ENCODE data around the gene NFIC.

The NFIC gene

DNA sequence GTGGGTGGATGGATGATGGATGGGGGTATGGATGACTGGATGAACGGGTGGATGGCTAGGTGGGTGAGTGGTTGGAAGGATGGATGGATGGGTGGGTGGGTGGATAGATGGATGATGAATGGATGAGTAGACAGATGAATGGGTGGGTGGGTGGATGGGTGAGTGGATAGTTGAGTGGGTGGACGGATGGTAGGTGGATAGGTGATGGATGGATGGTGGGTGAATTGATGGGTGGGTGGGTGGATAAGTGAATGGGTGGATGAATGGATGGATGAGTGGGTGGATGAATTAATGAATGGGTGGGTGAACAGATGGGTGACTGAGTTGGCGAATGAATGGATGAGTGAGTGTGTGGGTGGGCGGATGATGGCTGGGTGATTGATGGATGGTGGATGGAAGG is 109.1 kb downstream of the NFIC start:
- TF ChIP-seq TEAD4 (IDR thresholded peaks at IDR 0.05) = no peak
- TF ChIP-seq EGR1 (IDR thresholded peaks at IDR 0.05) = no peak
- TF ChIP-seq CEBPB (IDR thresholded peaks at IDR 0.05) = no peak
- TF ChIP-seq ZBTB7A (IDR thresholded peaks at IDR 0.05; ENCODE audit: low read depth) = no peak
- no peak for TF ChIP-seq FOXM1 (IDR thresholded peaks at IDR 0.05; ENCODE audit: borderline replicate concordance, low read depth)
- TF ChIP-seq TAF1 (IDR thresholded peaks at IDR 0.05; ENCODE audit: low read depth) = no peak
- no peak for TF ChIP-seq MAX (IDR thresholded peaks at IDR 0.05)

DNA sequence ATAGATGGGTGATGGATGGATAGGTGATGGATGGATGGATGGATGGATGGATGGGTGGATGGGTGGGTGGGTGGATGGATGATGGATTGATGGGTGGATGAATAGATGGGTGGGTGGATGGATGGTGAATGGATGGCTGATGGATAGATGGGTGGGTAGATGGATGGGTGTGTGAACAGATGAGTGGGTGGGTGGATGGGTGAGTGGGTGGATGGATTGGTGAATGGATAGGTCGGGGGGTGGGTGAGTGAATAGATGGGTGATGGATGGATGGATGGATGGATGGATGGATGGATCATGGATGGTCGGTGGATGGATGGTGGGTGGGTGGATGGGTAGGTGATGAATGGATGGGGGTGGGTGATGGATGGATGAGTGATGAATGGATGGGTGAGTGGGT is 110.4 kb downstream of the NFIC start:
- TF ChIP-seq, protein P1, sequence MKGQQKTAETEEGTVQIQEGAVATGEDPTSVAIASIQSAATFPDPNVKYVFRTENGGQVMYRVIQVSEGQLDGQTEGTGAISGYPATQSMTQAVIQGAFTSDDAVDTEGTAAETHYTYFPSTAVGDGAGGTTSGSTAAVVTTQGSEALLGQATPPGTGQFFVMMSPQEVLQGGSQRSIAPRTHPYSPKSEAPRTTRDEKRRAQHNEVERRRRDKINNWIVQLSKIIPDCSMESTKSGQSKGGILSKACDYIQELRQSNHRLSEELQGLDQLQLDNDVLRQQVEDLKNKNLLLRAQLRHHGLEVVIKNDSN (IDR thresholded peaks at IDR 0.05) = no peak
- no peak for TF ChIP-seq YY1 (IDR thresholded peaks at IDR 0.05; ENCODE audit: low read depth)

DNA sequence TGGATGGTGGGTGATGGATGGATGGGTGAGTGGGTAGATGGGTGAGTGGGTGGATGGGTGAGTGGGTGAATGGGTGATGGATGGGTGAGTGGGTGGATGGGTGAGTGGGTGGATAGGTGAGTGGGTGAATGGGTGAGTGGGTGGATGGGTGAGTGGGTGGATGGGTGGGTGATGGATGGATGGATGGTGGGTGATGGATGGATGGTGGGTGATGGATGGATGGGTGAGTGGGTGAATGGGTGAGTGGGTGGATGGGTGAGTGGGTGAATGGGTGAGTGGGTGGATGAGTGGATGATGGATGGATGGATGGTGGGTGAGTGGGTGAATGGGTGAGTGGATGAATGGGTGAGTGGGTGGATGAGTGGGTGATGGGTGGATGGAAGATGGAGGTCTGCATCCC is 111.1 kb downstream of the NFIC start:
- TF ChIP-seq YY1 (IDR thresholded peaks at IDR 0.05; ENCODE audit: low read depth) = no peak
- no peak for TF ChIP-seq EGR1 (IDR thresholded peaks at IDR 0.05)
- no peak for TF ChIP-seq RAD21 (IDR thresholded peaks at IDR 0.05; ENCODE audit: low read depth)
- no peak for TF ChIP-seq CREB1 (IDR thresholded peaks at IDR 0.05; ENCODE audit: low read depth)
- no peak for TF ChIP-seq CEBPB (IDR thresholded peaks at IDR 0.05)
- TF ChIP-seq EP300 (IDR thresholded peaks at IDR 0.05; ENCODE audit: borderline replicate concordance) = no peak
- TF ChIP-seq, protein P2, sequence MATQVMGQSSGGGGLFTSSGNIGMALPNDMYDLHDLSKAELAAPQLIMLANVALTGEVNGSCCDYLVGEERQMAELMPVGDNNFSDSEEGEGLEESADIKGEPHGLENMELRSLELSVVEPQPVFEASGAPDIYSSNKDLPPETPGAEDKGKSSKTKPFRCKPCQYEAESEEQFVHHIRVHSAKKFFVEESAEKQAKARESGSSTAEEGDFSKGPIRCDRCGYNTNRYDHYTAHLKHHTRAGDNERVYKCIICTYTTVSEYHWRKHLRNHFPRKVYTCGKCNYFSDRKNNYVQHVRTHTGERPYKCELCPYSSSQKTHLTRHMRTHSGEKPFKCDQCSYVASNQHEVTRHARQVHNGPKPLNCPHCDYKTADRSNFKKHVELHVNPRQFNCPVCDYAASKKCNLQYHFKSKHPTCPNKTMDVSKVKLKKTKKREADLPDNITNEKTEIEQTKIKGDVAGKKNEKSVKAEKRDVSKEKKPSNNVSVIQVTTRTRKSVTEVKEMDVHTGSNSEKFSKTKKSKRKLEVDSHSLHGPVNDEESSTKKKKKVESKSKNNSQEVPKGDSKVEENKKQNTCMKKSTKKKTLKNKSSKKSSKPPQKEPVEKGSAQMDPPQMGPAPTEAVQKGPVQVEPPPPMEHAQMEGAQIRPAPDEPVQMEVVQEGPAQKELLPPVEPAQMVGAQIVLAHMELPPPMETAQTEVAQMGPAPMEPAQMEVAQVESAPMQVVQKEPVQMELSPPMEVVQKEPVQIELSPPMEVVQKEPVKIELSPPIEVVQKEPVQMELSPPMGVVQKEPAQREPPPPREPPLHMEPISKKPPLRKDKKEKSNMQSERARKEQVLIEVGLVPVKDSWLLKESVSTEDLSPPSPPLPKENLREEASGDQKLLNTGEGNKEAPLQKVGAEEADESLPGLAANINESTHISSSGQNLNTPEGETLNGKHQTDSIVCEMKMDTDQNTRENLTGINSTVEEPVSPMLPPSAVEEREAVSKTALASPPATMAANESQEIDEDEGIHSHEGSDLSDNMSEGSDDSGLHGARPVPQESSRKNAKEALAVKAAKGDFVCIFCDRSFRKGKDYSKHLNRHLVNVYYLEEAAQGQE (IDR thresholded peaks at IDR 0.05; ENCODE audit: low read depth) = no peak
- TF ChIP-seq, protein P1 (IDR thresholded peaks at IDR 0.05) = no peak
- no peak for TF ChIP-seq MAX (IDR thresholded peaks at IDR 0.05)
- no peak for TF ChIP-seq NFIC (IDR thresholded peaks at IDR 0.05)
- TF ChIP-seq FOXM1 (IDR thresholded peaks at IDR 0.05; ENCODE audit: borderline replicate concordance, low read depth) = no peak
- no peak for TF ChIP-seq TAF1 (IDR thresholded peaks at IDR 0.05; ENCODE audit: low read depth)
- TF ChIP-seq TEAD4 (IDR thresholded peaks at IDR 0.05) = no peak
- TF ChIP-seq ZBTB7A (IDR thresholded peaks at IDR 0.05; ENCODE audit: low read depth) = no peak
- no peak for TF ChIP-seq TCF12 (IDR thresholded peaks at IDR 0.05; ENCODE audit: low read depth)

DNA sequence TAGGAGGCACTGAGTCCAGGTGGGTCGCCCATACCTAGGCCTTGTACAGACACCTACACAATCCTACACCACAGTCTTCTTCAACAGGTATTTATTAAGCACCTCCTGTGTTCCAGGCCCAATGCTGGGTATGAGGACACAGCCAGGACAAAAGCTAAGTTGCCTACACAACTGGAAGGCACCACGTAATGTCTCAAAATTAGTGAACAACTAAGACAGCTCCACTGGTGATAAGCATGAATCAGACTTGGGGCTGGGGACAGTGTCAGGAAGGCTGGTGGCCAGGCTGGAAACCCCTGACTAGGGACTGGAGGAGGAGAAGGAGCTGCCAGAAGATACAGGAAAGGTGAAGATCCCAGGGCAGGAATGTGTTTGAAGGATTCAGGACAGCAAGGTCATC is 111.6 kb downstream of the NFIC start:
- TF ChIP-seq MAX (IDR thresholded peaks at IDR 0.05) (no peak), ZBTB7A (IDR thresholded peaks at IDR 0.05; ENCODE audit: low read depth) (no peak), CEBPB (IDR thresholded peaks at IDR 0.05) (no peak), TEAD4 (IDR thresholded peaks at IDR 0.05) (no peak), EP300 (IDR thresholded peaks at IDR 0.05; ENCODE audit: borderline replicate concordance) (no peak), RAD21 (IDR thresholded peaks at IDR 0.05; ENCODE audit: low read depth) (no peak), TAF1 (IDR thresholded peaks at IDR 0.05; ENCODE audit: low read depth) (no peak), EGR1 (IDR thresholded peaks at IDR 0.05) (no peak), NFIC (IDR thresholded peaks at IDR 0.05) (no peak), YY1 (IDR thresholded peaks at IDR 0.05; ENCODE audit: low read depth) (no peak), TCF12 (IDR thresholded peaks at IDR 0.05; ENCODE audit: low read depth) (no peak), CREB1 (IDR thresholded peaks at IDR 0.05; ENCODE audit: low read depth) (no peak), FOXM1 (IDR thresholded peaks at IDR 0.05; ENCODE audit: borderline replicate concordance, low read depth) (no peak)
- TF ChIP-seq, protein P2 (IDR thresholded peaks at IDR 0.05; ENCODE audit: low read depth) = no peak
- TF ChIP-seq, protein P1 (IDR thresholded peaks at IDR 0.05) = no peak

GRCh38 chr19:3478409-3479176 is 112.2 kb downstream of the NFIC start:
- no peak for TF ChIP-seq CREB1 (IDR thresholded peaks at IDR 0.05; ENCODE audit: low read depth)
- TF ChIP-seq TAF1 (IDR thresholded peaks at IDR 0.05; ENCODE audit: low read depth) = no peak

All from Ishikawa (cell line).